Osteocyte (in vitro differentiated cells): ENCODE data around the gene MC2R. TPM values are rescaled to one million over a fixed set of nuclear protein-coding genes. Genes with fewer than 3 reads are reported as not detected.

Experiments used
- DNase-seq: peaks from one replicate; pipeline ENCODE4 v3.0.0; 2021; ENCODE audit warnings: mixed read lengths; ENCODE audit not compliant: unreplicated experiment; ENCODE audit errors: extremely low spot score
- H3K27ac Mint-ChIP-seq: one replicate; pipeline ENCODE4 v1.8.0; 2021; ENCODE audit warnings: mild to moderate bottlenecking, mixed read lengths; ENCODE audit not compliant: unreplicated experiment
- H3K27me3 Mint-ChIP-seq: one replicate; pipeline ENCODE4 v1.8.0; 2021; ENCODE audit warnings: mixed read lengths; ENCODE audit not compliant: unreplicated experiment
- H3K36me3 Mint-ChIP-seq: one replicate; pipeline ENCODE4 v1.8.0; 2021; ENCODE audit warnings: mixed read lengths; ENCODE audit not compliant: unreplicated experiment
- H3K4me1 Mint-ChIP-seq: one replicate; pipeline ENCODE4 v1.8.0; 2021; ENCODE audit warnings: mixed read lengths; ENCODE audit not compliant: unreplicated experiment
- H3K4me3 Mint-ChIP-seq: one replicate; pipeline ENCODE4 v1.8.0; 2021; ENCODE audit warnings: mild to moderate bottlenecking, moderate library complexity, mixed read lengths; ENCODE audit not compliant: unreplicated experiment
- H3K9me3 Mint-ChIP-seq: one replicate; pipeline ENCODE4 v1.8.0; 2021; ENCODE audit warnings: mixed read lengths; ENCODE audit not compliant: unreplicated experiment
- CTCF ChIP-seq: fragments of 200-600 bp; sonication (generic); IDR thresholded peaks from 2 replicates; pipeline ENCODE4 v1.5.0; 2021; ENCODE audit warnings: antibody characterized with exemption, mild to moderate bottlenecking, moderate library complexity
- total RNA-seq: library from RNA; stranded (reverse); gene quantifications from 2 replicates; pipeline ENCODE4 v1.2.1, GENCODE V29; 2021

Gene MC2R
- total RNA-seq, 1 donor from 2014 or later, result not detected

GRCh38 chr18:13917401-13917800 lies 2.1 kb upstream of the MC2R start:
- Mint-ChIP-seq H3K27me3 (no peaks in the 10 kb centered on the region), H3K27ac (no peak overlapping the region), H3K4me1 (no peaks in the 10 kb centered on the region), H3K4me3 (no peak overlapping the region), H3K36me3 (no peaks in the 10 kb centered on the region), H3K9me3 (peaks cover 33% of the 10 kb centered on the region)
- no peak for DNase-seq
- TF ChIP-seq CTCF, result no peak

GRCh38 chr18:13916559-13916958 lies 1.2 kb upstream of the MC2R start:
- no peak overlapping the region for H3K4me3 Mint-ChIP-seq
- no peaks in the 10 kb centered on the region for H3K4me1 Mint-ChIP-seq
- peaks cover 28% of the 10 kb centered on the region for H3K9me3 Mint-ChIP-seq
- no peak for DNase-seq
- no peak for TF ChIP-seq CTCF
- H3K36me3 Mint-ChIP-seq, result no peaks in the 10 kb centered on the region
- no peak overlapping the region for H3K27ac Mint-ChIP-seq
- H3K27me3 Mint-ChIP-seq, result no peaks in the 10 kb centered on the region

- Mint-ChIP-seq H3K4me1 (no peaks in the 10 kb centered on the region), H3K4me3 (no peak overlapping the region), H3K27me3 (no peaks in the 10 kb centered on the region), H3K27ac (no peak overlapping the region), H3K9me3 (peaks cover 24% of the 10 kb centered on the region), H3K36me3 (no peaks in the 10 kb centered on the region)
- TF ChIP-seq CTCF, result no peak
- no peak for DNase-seq
These were observed 677 bp upstream of the MC2R start for GRCh38 chr18:13915995-13916431.

GRCh38 chr18:13914756-13915155 lies 580 bp downstream of the MC2R start:
- peaks cover 30% of the 10 kb centered on the region for H3K9me3 Mint-ChIP-seq
- TF ChIP-seq CTCF, result no peak
- H3K36me3 Mint-ChIP-seq, result no peaks in the 10 kb centered on the region
- H3K4me1 Mint-ChIP-seq, result no peaks in the 10 kb centered on the region
- H3K27me3 Mint-ChIP-seq, result no peaks in the 10 kb centered on the region
- no peak overlapping the region for H3K27ac Mint-ChIP-seq
- DNase-seq, result no peak
- H3K4me3 Mint-ChIP-seq, result no peak overlapping the region

GRCh38 chr18:13914170-13914569 lies 1.2 kb downstream of the MC2R start:
- Mint-ChIP-seq H3K36me3 (no peaks in the 10 kb centered on the region), H3K4me3 (no peak overlapping the region), H3K4me1 (no peaks in the 10 kb centered on the region), H3K27me3 (no peaks in the 10 kb centered on the region), H3K9me3 (peaks cover 27% of the 10 kb centered on the region), H3K27ac (no peak overlapping the region)
- no peak for TF ChIP-seq CTCF
- DNase-seq, result no peak
